AG04450 (cell line): ENCODE data around the gene VPS41. TPM values are rescaled to one million over a fixed set of nuclear protein-coding genes. Genes with fewer than 3 reads are reported as not detected.
A peak's percentile ranks its signal among the peaks of the same experiment; 100 is the strongest.

Source experiments
- CTCF ChIA-PET: fragments of 300-600, 350-600 bp; formaldehyde crosslinking; extraction: SDS; loops from one replicate; lab custom pipeline; 2022; ENCODE audit warnings: antibody characterized with exemption, inconsistent platforms; lab: Charles Lee
- POLR2A ChIA-PET: fragments of 350-600 bp; formaldehyde crosslinking; extraction: SDS; loops from one replicate; lab custom pipeline; 2021; ENCODE audit warnings: antibody characterized with exemption, inconsistent platforms; lab: Yijun Ruan, JAX
- DNase-seq: peaks from one replicate; pipeline ENCODE4 v3.0.0-alpha.2; 2011; ENCODE audit warnings: low read depth, low spot score
- H3K27ac ChIP-seq: one replicate; pipeline ENCODE4 v1.5.1; 2012; ENCODE audit warnings: low read depth, low read length, control low read depth
- H3K27me3 ChIP-seq: one replicate; pipeline ENCODE4 v1.6.0; 2012; ENCODE audit warnings: low read length; ENCODE audit not compliant: control insufficient read depth, insufficient read depth
- H3K4me3 ChIP-seq: 2 replicates; pipeline ENCODE4 v1.5.1; 2011; ENCODE audit warnings: mild to moderate bottlenecking, low read depth, low read length, control low read depth
- H3K9me3 ChIP-seq: 2 replicates; pipeline ENCODE4 v1.5.1; 2012; ENCODE audit warnings: low read length; ENCODE audit not compliant: control insufficient read depth, insufficient read depth
- CTCF ChIP-seq: IDR thresholded peaks from 2 replicates; pipeline ENCODE4 v1.5.1; 2011; ENCODE audit warnings: low read depth, low read length, control low read depth, inconsistent platforms
- polyA plus RNA-seq: library from polyadenylated mRNA; depleted of rRNA; stranded (reverse); fragments of >200 nt; gene quantifications from 2 replicates; pipeline ENCODE4 v1.2.3, GENCODE V29; 2011

Gene VPS41
- polyA plus RNA-seq, 1 experiment: 67.1 TPM

- H3K9me3 ChIP-seq: no peaks in the 10 kb centered on the region
- H3K27ac ChIP-seq: no peak overlapping the region
- DNase-seq: no peak
- ChIA-PET POLR2A (no interaction called here), CTCF (no interaction called here)
- H3K27me3 ChIP-seq: peaks cover 8% of the 10 kb centered on the region
- no peak for TF ChIP-seq CTCF
- H3K4me3 ChIP-seq: no peak overlapping the region
Observed at GRCh38 chr7:38938001-38938485, 29.1 kb upstream of the VPS41 start.

- H3K27ac ChIP-seq: no peak overlapping the region
- no peak for TF ChIP-seq CTCF
- no peak for DNase-seq
- peaks cover 8% of the 10 kb centered on the region for H3K27me3 ChIP-seq
- ChIA-PET CTCF (no interaction called here), POLR2A (no interaction called here)
- H3K9me3 ChIP-seq: no peaks in the 10 kb centered on the region
- H3K4me3 ChIP-seq: no peak overlapping the region
Observed at GRCh38 chr7:38936641-38937040, 27.6 kb upstream of the VPS41 start.

- H3K9me3 ChIP-seq: no peaks in the 10 kb centered on the region
- H3K27me3 ChIP-seq: peaks cover 8% of the 10 kb centered on the region
- TF ChIP-seq CTCF: no peak
- CTCF ChIA-PET: no interaction called here
- no peak overlapping the region for H3K4me3 ChIP-seq
- DNase-seq: no peak
- no peak overlapping the region for H3K27ac ChIP-seq
- POLR2A ChIA-PET: no interaction called here
Observed at GRCh38 chr7:38934536-38934935, 25.5 kb upstream of the VPS41 start.

GRCh38 chr7:38934051-38934450 is 25.1 kb upstream of the VPS41 start:
- CTCF ChIA-PET: interaction anchor here (0.9 to 1.1 kb wide), 3 partner anchors 20 to 587 kb away, joined by 4 to 6 read pairs (median 5); no protein-coding TSS in a partner anchor
- TF ChIP-seq CTCF: no peak

GRCh38 chr7:38932509-38933168 is 23.6 kb upstream of the VPS41 start:
- POLR2A ChIA-PET: no interaction called here
- CTCF ChIA-PET: interaction anchor here (0.6 to 1.9 kb wide), 40 partner anchors 8 to 1553 kb away, joined by 3 to 14 read pairs (median 4); partner anchors contain the start of gene VPS41
- H3K9me3 ChIP-seq: no peaks in the 10 kb centered on the region
- peak; percentile 90 for TF ChIP-seq CTCF
- H3K27me3 ChIP-seq: peaks cover 3% of the 10 kb centered on the region
- peak; percentile 10 for DNase-seq
- H3K27ac ChIP-seq: no peak overlapping the region
- no peak overlapping the region for H3K4me3 ChIP-seq

More at GRCh38 chr7:38934051-38934450, 25.1 kb upstream of the VPS41 start:
- Histone ChIP-seq H3K27me3 (peaks cover 8% of the 10 kb centered on the region), H3K27ac (no peak overlapping the region), H3K9me3 (no peaks in the 10 kb centered on the region), H3K4me3 (no peak overlapping the region)
- DNase-seq: no peak
- POLR2A ChIA-PET: no interaction called here
